Right cardiac atrium (tissue), 5 donors: Measurements from ENCODE around the gene ADCY7. TPM values are rescaled to one million over a fixed set of nuclear protein-coding genes. Genes with fewer than 3 reads are reported as not detected.

Experiments
- ATAC-seq, 2 donors: fragments of 200-7000 bp; cut with Tn5 transposase; one replicate each; pipeline versions ENCODE4 v1.8.0 to v1.9.1; 2020; ENCODE audit warnings: moderate library complexity in 2 of 2, mild to moderate bottlenecking in 1 of 2
- DNase-seq, 3 donors: peaks; one replicate each; pipeline ENCODE4 v3.0.0-alpha.2; 2020
- H3K27ac ChIP-seq: one replicate; pipeline ENCODE4 v1.5.1; 2013; ENCODE audit warnings: mild to moderate bottlenecking, low read length, control low read depth, moderate library complexity
- H3K27me3 ChIP-seq: one replicate; pipeline ENCODE4 v1.6.1; 2013; ENCODE audit not compliant: control insufficient read depth, insufficient read depth
- H3K4me1 ChIP-seq: one replicate; pipeline ENCODE4 v1.6.1; 2013; ENCODE audit warnings: low read length; ENCODE audit not compliant: control insufficient read depth, insufficient read depth
- H3K4me3 ChIP-seq: one replicate; pipeline ENCODE4 v1.5.1; 2013; ENCODE audit warnings: low read length, control low read depth
- H3K9me3 ChIP-seq: one replicate; pipeline ENCODE4 v1.6.1; 2013; ENCODE audit warnings: low read length; ENCODE audit not compliant: control insufficient read depth
- WGBS: extraction: QIAGEN DNeasy Blood & Tissue Kit; methylation state at CpG from one replicate; pipeline ENCODE4 v1.1.7; 2013; 5-methylcytosine and 5-hydroxymethylcytosine counted together
- intact Hi-C, 4 donors: fragments of 100-400 bp; cut with DNase I; formaldehyde crosslinking; loops; one replicate each; pipeline versions ENCODE4 v1.11.0 to v1.14.0; 2022 to 2023
- polyA plus RNA-seq: library from polyadenylated mRNA; stranded (reverse); fragments of 200-250 nt; gene quantifications from one replicate; pipeline ENCODE4 v1.2.3, GENCODE V29; 2013
- total RNA-seq, 4 donors: library from RNA; stranded (reverse); fragmentation: NEBNext Ultra II Directional; extraction: Animal tissue kit (Norgen Biotek cat#: 25700); gene quantifications; one replicate each; pipeline ENCODE4 v1.2.1, GENCODE V29; 2021
- donor health status: healthy with polysubstance abuse.
- donor health status: DM: no; HTN: yes; CAD: no.
- donor health status: DM: no; HTN: no; CAD: no.
- donor health status: DM: no; HTN: yes; CAD: no; lungs with severe emphysema.
- donor health status: DM: yes; HTN: yes; CAD: no.

ADCY7 gene
- total and polyA plus RNA-seq, 5 donors = 4.8 to 21.2 (median 17.6) TPM

DNA sequence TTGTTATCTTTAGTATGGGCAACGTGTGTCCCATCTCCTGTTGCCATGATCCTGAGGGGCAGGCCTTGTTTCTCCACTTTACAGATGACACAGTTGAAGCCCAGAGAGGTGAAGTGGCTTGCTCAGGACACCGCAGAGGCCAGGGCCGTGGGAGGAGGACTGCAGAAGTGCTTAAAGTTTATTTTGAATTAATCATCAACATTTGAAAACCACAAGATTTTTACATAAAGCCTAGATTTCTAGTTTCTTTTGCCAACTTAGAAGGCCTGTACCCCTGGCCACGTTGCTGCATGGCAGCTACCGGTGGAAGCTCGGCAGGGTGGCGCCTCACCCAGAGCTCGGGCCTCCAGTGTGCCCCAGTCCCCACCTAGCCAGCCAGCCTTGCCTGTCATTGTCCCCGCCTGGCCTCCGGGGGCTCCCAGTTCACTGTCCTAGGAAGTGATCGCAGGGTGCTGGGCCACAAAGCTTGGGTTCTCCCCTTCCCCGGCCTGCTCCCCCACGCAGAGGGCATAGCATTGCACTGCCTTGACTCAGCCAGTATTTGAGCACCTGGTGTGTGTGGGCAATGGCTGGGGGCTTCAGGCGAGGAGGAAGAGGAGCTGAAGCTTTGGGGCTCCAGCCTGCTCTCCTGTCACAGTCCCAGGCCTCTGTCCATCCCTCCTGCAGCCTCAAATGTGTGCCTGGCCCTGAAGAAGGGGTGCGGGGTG is 14.8 kb upstream of the ADCY7 start:
- Histone ChIP-seq H3K27me3 (no peaks in the 10 kb centered on the region), H3K27ac (no peak overlapping the region), H3K4me3 (no peak overlapping the region), H3K9me3 (no peaks in the 10 kb centered on the region), H3K4me1 (no peaks in the 10 kb centered on the region)
- no peak for ATAC-seq
- intact Hi-C loops = no loop called here
- WGBS = 81% methylated on average over 15 of the region's 15 CpGs
- DNase-seq = no peak

DNA sequence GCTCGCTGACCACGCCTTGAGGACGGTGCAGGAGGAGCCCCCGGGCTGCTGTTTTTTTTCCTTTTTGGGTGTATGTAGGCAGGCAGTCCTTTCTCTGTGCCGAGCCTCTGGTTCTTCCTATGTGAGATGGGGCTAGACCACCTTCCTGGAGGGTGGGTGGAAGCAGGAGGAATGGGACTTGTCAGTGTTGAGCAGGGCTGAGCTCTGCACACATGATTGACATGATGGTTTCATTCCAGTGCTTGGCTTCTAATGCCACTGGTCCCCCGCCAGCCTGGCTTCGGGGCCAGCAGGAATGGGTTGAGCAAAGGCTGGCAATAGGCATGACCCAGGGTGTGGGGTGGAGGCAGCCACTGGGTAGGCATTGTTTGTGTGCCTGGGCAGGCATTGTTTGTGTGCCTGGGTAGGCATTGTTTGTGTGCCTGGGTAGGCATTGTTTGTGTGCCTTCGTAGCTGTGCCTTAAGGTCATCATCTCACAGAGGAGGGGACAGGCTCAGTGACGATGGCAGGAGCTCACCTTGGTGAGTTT is 14.2 kb upstream of the ADCY7 start:
- intact Hi-C loops = no loop called here
- Histone ChIP-seq H3K27ac (no peak overlapping the region), H3K9me3 (no peaks in the 10 kb centered on the region), H3K4me1 (no peaks in the 10 kb centered on the region), H3K27me3 (no peaks in the 10 kb centered on the region), H3K4me3 (no peak overlapping the region)
- no peak for DNase-seq
- ATAC-seq = no peak
- WGBS = 88% methylated on average over 9 of the region's 9 CpGs

DNA sequence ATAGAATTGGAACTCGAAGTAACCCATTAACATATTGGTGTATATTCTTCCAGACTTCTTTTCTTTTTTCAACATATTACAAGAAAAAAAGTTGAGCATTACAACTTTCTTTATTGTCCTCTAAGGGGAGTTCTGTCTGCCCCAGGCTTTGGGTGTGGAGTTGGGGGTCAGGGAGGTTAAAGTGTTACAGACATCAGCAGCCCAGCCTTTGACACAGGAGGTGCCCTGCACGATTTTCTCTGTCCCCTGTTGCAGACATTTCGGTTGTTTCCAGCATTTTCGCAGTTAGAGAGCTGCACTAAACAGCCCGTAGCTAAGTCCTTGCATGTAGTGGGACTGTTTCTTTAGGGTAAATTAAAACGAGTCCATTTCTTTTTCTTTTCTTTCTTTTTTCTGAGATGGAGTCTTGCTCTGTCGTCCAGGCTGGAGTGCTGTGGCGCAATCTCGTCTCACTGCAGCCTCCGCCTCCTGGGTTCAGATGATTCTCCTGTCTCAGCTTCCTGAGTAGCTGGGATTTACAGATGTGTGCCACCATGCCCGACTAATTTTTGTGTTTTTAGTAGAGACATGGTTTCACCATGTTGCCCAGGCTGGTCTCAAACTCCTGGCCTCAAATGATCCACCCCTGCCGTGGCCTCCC is 13.4 kb upstream of the ADCY7 start:
- intact Hi-C loops = no loop called here
- DNase-seq = no peak
- H3K27ac ChIP-seq = no peak overlapping the region
- 73% methylated on average over 12 of the region's 12 CpGs for WGBS
- no peaks in the 10 kb centered on the region for H3K4me1 ChIP-seq
- no peaks in the 10 kb centered on the region for H3K9me3 ChIP-seq
- no peaks in the 10 kb centered on the region for H3K27me3 ChIP-seq
- ATAC-seq = no peak
- no peak overlapping the region for H3K4me3 ChIP-seq

DNA sequence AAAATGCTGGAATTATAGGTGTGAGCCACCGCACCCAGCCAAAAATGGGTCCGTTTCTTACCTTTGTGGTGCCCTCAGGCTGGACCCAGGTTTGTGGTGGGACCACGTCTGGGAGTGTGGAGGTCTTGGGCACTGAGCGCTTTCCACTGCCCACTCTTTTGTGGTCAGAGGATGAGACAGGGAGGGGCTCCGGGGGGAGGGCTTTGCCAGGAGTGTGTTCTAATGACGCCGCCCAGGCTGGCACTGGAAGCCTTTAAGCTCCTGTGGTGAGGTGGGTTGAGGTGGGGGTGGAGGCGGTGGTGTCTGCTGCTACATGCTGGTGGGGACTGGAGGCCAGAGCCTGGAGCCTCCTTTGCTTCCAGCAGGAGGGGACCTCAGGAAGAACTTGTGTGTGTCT is 12.8 kb upstream of the ADCY7 start:
- 90% methylated on average over 8 of the region's 8 CpGs for WGBS
- peak in 1 of 2 donors; percentile 19 for ATAC-seq
- intact Hi-C loops = no loop called here

DNA sequence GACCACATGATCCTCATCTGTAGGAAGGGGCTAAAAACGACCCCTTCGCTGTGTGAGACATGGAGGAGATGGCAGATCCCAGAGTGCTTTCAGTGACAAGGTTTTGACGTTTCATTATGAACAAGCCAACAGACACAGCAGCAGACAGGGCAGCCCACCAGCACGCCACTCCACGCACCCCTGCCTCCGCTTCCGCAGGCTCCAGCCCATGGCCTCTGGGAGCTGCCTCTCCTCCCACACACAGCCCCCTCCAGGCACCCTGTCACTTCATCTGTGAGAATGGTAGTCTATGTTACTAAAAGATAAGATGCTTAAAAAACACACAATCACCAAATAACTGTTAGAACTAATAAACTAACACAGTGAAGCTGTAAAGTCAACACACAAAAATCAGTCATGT is 12.3 kb upstream of the ADCY7 start:
- intact Hi-C loops = no loop called here
- DNase-seq = no peak

More for the DNA sequence above, 12.8 kb upstream of the ADCY7 start:
- Histone ChIP-seq H3K27ac (no peak overlapping the region), H3K4me3 (no peak overlapping the region), H3K4me1 (no peaks in the 10 kb centered on the region), H3K27me3 (no peaks in the 10 kb centered on the region), H3K9me3 (no peaks in the 10 kb centered on the region)
- DNase-seq = no peak

DNA sequence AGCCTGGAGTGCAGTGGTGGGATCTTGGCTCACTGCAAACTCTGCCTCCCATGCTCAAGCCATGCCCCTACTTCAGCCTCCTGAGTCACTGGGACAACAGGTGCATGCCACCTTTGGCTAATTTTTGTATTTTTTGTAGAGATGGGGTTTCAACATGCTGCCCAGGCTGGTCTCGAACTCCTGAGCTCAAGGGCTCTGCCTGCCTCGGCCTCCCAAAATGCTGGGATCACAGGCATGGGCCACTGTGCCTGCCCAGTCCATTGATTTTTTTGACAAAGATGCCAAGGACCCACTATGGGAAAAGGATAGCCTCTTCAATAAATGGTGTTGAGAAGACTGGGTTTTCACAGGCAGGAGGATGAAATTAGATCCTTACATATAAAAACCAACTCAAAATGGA is 10.8 kb upstream of the ADCY7 start:
- intact Hi-C loops = no loop called here
- no peak for ATAC-seq
- 95% methylated on average over 2 of the region's 2 CpGs for WGBS

More for the DNA sequence above, 12.3 kb upstream of the ADCY7 start:
- no peaks in the 10 kb centered on the region for H3K9me3 ChIP-seq
- no peaks in the 10 kb centered on the region for H3K4me1 ChIP-seq
- 60% methylated on average over 7 of the region's 7 CpGs for WGBS
- peak; percentile 25 to 41 for ATAC-seq
- no peak overlapping the region for H3K4me3 ChIP-seq
- no peak overlapping the region for H3K27ac ChIP-seq
- no peaks in the 10 kb centered on the region for H3K27me3 ChIP-seq

DNA sequence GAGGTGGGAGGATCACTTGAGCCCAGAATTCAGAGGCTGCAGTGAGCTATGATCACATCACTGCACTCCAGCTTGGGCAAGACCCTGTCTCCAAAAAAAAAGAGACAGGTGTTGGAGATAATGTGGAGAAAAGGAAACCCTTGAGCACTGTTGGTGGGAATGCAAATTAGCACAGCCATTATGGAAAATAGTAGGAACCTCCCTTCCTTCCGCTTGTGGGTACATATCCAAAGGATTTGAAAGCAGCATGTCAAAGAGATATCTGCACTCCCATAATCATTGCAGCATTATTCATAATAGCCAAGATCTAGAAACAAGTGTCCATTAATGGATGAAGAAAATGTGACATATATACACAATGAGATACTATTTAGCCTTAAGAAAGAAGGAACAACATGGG is 9.7 kb upstream of the ADCY7 start:
- ATAC-seq (no peak), DNase-seq (no peak)
- no peaks in the 10 kb centered on the region for H3K4me1 ChIP-seq
- H3K27ac ChIP-seq = no peak overlapping the region
- 38% methylated on average over 1 of the region's 1 CpG for WGBS
- intact Hi-C loops = no loop called here
- no peak overlapping the region for H3K4me3 ChIP-seq
- no peaks in the 10 kb centered on the region for H3K27me3 ChIP-seq
- no peaks in the 10 kb centered on the region for H3K9me3 ChIP-seq

More for the DNA sequence above, 10.8 kb upstream of the ADCY7 start:
- Histone ChIP-seq H3K27ac (no peak overlapping the region), H3K4me3 (no peak overlapping the region), H3K27me3 (no peaks in the 10 kb centered on the region), H3K9me3 (no peaks in the 10 kb centered on the region), H3K4me1 (no peaks in the 10 kb centered on the region)
- no peak for DNase-seq

DNA sequence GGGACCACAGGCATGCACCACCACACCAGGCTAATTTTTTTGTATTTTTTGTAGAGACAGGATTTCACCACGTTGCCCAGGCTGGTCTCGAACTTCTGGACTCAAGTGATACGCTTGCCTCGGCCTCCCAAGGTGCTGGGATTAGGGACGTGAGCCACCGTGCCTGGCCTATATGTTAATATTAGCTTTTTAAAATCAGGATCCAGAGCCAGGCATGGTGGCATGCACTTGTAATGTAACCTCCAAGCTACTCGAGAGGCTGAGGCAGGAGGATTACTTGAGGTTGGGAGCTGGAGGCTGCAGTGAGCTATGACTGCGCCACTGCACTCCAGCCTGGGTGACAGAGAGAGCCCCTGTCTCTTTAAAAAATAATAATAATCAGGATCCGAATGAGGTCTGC is 8.5 kb upstream of the ADCY7 start:
- no peak overlapping the region for H3K4me3 ChIP-seq
- no peak for ATAC-seq
- no peak overlapping the region for H3K27ac ChIP-seq
- DNase-seq = no peak
- H3K27me3 ChIP-seq = no peaks in the 10 kb centered on the region
- 90% methylated on average over 9 of the region's 9 CpGs for WGBS
- no peaks in the 10 kb centered on the region for H3K4me1 ChIP-seq
- H3K9me3 ChIP-seq = no peaks in the 10 kb centered on the region
- intact Hi-C loops = no loop called here

DNA sequence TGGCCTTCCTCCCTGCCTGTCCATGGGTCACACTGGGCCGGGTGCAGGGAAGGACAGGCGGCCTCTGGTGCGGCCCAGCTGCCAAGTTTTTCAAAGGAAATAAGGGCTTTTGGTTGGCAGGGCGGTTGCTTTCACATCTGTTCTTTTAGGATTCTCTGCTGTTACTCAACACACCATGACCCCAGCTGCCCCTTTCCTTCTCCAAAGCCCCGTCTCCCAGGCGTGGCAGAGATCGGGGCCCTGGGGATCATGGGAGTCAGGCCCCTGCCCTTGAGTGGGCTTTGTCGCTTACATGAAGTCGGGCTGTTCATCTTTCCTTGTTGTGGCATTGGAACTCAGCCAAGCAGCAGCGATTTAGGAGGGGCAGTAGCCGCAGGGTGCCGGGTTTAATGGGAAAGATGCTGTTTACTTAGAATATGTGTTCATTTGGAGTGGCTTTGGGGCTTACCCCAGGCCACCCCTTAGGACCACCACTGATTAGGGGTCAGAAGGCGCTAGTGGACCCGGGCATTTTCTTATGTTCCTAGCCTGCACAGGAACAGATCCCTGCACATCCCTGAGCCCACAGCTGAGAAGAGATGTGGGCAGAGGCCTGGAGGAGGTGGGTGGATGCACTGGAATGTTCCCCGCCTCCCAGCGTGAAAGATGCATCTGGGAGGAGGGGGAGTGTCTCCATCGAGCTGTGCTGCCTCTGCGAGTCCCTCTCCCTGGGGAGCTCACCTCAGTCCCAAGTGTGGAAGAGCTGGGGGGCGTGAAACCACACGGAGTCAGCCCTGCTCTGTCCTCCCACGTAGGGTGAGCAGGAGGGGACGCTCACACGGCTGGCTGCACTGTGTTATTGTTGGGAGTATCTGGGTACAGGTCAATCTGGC is 6.8 kb upstream of the ADCY7 start:
- Histone ChIP-seq H3K27me3 (no peaks in the 10 kb centered on the region), H3K4me1 (no peaks in the 10 kb centered on the region), H3K9me3 (no peaks in the 10 kb centered on the region), H3K27ac (no peak overlapping the region), H3K4me3 (no peak overlapping the region)
- intact Hi-C loops = no loop called here
- DNase-seq (peak; percentile 74 to 88 (median 86)), ATAC-seq (peak; percentile 84 to 87)
- WGBS = 32% methylated on average over 23 of the region's 23 CpGs

DNA sequence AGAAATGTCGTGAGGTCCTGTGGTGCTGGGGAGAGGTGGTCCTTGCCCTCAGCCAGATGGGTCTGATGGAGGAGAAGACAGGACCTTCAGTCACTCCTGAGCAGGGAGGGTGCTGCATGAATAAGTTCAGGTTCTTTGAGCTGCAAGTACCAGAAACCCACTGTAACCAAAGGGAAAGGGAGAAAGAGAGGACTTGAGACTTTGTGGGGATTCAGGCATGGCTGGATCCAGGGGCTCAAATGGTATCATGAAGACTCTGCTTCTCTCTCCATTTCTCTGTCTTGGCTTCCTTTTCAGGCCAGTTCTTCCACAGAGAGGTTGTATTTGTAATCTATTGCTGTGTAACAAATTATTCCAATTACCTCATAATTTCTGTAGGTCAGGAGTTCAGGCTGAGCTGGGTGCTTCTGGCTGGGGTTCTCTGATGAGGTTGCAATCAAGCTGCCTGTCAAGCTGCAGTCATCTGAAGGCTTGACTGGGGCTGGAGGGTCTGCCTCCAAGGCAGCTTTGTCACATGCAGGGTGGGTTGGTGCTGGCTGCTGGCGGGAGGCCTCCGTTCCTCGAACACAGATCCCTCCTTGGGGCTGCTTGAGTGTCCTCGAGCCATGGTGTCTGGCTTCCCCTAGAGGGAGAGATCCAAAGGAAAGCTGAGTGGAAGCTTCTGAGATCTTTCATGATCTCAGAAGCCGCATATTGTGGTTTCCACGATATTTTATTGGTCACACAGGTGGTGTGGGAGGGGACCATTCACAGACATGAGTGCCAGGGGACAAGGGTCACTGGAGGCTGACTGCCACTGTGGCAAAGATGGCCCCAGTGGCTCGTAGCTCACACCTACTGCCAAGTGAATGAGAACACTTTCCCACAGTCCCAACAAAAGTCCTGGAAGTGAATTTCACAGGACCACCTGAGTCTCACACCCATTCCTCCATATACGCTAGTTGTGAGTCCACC is 5.9 kb upstream of the ADCY7 start:
- 91% methylated on average over 9 of the region's 9 CpGs for WGBS
- Histone ChIP-seq H3K4me1 (no peaks in the 10 kb centered on the region), H3K27me3 (no peaks in the 10 kb centered on the region), H3K27ac (no peak overlapping the region), H3K9me3 (no peaks in the 10 kb centered on the region), H3K4me3 (no peak overlapping the region)
- no peak for DNase-seq
- ATAC-seq = no peak
- intact Hi-C loops = no loop called here
